ENCODE data around the gene ROM1.

ROM1 gene

GRCh38 chr11:62652161-62653006, 39.3 kb downstream of the ROM1 start:
- no peak for DNase-seq

GRCh38 chr11:62654297-62654696, 41.2 kb downstream of the ROM1 start:
- no peak for DNase-seq

- DNase-seq: no peak
Measured at GRCh38 chr11:62656796-62657429, 43.9 kb downstream of the ROM1 start.

- DNase-seq: no peak
Measured at GRCh38 chr11:62664405-62665074, 51.5 kb downstream of the ROM1 start.
